Activated B cell treated with CpG ODN at 0.5 μM for 24 hours (primary cell): ENCODE data around the gene CDK19. TPM values are rescaled to one million over a fixed set of nuclear protein-coding genes. Genes with fewer than 3 reads are reported as not detected.

Experiments
- ATAC-seq: fragments of 200-7000 bp; cut with Tn5 transposase; one replicate; pipeline ENCODE4 v1.10.0; 2021; ENCODE audit warnings: low read depth, mild to moderate bottlenecking, moderate library complexity
- CTCF ChIA-PET: fragments of 350-600 bp; sonication (Branson Sonifier 250); formaldehyde crosslinking; loops from one replicate; lab custom pipeline; 2021; ENCODE audit warnings: antibody characterized with exemption; lab: Charles Lee
- POLR2A ChIA-PET: fragments of 350-600 bp; sonication (Branson Sonifier 250); formaldehyde crosslinking; loops from one replicate; lab custom pipeline; 2021; ENCODE audit warnings: antibody characterized with exemption; lab: Charles Lee
- DNase-seq: peaks from one replicate; pipeline ENCODE4 v3.0.0; 2022
- H3K27ac Mint-ChIP-seq: one replicate; pipeline ENCODE4 v1.8.0; 2020; ENCODE audit warnings: mixed read lengths
- H3K27me3 Mint-ChIP-seq: one replicate; pipeline ENCODE4 v1.8.0; 2021; ENCODE audit warnings: mixed read lengths
- H3K36me3 Mint-ChIP-seq: one replicate; pipeline ENCODE4 v1.8.0; 2021; ENCODE audit warnings: low read depth, mixed read lengths
- H3K4me1 Mint-ChIP-seq: one replicate; pipeline ENCODE4 v1.8.0; 2021; ENCODE audit warnings: mixed read lengths
- H3K4me3 Mint-ChIP-seq: one replicate; pipeline ENCODE4 v1.8.0; 2020; ENCODE audit warnings: mild to moderate bottlenecking, mixed read lengths
- H3K9me3 Mint-ChIP-seq: one replicate; pipeline ENCODE4 v1.8.0; 2020; ENCODE audit warnings: mixed read lengths
- intact Hi-C: fragments of 100-400 bp; cut with micrococcal nuclease; formaldehyde crosslinking; loops from one replicate; pipeline ENCODE4 v1.15.1; 2024
- total RNA-seq: library from RNA; stranded (reverse); gene quantifications from 2 replicates; pipeline ENCODE4 v1.2.3, GENCODE V29; 2022
- TF ChIP-seq, protein P1 (sequence below): fragments of 200-600 bp; IDR thresholded peaks from one replicate; pipeline ENCODE4 v1.8.0; 2022; ENCODE audit warnings: antibody characterized with exemption, mild to moderate bottlenecking

The CDK19 gene
- total RNA-seq, 1 donor from 2014 or later, result 31.1 TPM

DNA sequence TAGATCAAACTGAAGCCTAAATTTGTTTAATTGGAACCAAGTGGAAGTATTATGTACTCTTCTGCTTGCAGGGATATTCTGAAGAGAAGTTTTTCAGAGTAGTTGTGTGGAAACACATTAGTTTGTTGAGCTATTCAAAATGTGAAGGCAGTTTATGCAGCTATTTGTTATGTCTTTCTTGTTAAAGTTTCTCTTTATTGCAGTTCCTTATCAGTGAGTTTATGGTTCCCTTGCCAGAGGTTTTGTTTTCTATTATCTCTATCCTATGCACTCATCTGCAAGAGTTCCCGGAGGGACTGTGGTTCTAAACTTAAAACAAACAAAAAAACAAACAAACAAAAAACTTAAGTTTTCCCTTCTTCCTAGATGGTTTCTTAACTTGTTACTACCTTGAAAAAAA is 195.2 kb downstream of the CDK19 start:
- POLR2A ChIA-PET, result no interaction called here
- intact Hi-C loops, result no loop called here

DNA sequence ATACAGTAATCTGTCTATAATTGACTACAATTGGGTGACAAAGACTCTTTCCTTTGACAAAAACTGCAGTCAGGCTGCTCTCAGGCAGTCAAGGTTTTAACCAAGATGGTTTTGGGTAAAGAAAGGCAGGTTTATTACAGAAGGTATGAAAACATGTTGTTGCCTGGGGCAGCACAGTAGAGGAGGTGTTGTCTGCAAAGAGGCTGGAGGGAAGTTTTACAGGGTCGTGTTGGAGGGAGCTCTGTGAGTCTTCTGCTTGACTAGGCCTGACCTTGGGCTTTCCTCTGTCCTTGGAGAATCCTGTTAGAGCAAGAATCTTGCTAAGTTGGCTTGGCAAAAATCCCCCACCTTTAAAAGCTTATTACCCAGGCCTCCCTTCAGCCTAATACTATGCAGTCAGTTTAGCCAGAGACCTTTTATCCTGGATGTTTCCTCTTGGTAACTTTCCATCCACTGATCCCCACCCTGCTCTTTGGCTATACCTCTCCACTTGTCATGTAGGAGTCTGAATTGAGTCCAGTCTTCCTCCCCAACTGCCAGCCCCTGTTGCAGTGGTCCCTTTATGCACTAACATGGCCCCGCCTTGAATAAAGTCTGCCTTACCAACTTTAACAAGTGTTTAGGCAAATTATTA is 195.9 kb downstream of the CDK19 start:
- no peak for DNase-seq
- Mint-ChIP-seq H3K27ac (no peak overlapping the region), H3K4me1 (peaks cover 11% of the 10 kb centered on the region), H3K9me3 (no peaks in the 10 kb centered on the region), H3K4me3 (no peak overlapping the region), H3K27me3 (no peaks in the 10 kb centered on the region), H3K36me3 (peaks cover 79% of the 10 kb centered on the region)
- CTCF ChIA-PET, result interaction anchor here (0.5 to 1.0 kb wide), 3 partner anchors 10 to 251 kb away, joined by 3 read pairs; no protein-coding TSS in a partner anchor
- intact Hi-C loops, result no loop called here
- ATAC-seq, result no peak
- TF ChIP-seq, protein P1, sequence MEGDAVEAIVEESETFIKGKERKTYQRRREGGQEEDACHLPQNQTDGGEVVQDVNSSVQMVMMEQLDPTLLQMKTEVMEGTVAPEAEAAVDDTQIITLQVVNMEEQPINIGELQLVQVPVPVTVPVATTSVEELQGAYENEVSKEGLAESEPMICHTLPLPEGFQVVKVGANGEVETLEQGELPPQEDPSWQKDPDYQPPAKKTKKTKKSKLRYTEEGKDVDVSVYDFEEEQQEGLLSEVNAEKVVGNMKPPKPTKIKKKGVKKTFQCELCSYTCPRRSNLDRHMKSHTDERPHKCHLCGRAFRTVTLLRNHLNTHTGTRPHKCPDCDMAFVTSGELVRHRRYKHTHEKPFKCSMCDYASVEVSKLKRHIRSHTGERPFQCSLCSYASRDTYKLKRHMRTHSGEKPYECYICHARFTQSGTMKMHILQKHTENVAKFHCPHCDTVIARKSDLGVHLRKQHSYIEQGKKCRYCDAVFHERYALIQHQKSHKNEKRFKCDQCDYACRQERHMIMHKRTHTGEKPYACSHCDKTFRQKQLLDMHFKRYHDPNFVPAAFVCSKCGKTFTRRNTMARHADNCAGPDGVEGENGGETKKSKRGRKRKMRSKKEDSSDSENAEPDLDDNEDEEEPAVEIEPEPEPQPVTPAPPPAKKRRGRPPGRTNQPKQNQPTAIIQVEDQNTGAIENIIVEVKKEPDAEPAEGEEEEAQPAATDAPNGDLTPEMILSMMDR, result no peak
- POLR2A ChIA-PET, result interaction anchor here (0.6 kb wide), 1 partner anchor 113 kb away, joined by 5 read pairs; no protein-coding TSS in a partner anchor

More for the DNA sequence above, 195.2 kb downstream of the CDK19 start:
- TF ChIP-seq, protein P1, result no peak
- peaks cover 76% of the 10 kb centered on the region for H3K36me3 Mint-ChIP-seq
- ATAC-seq (no peak), DNase-seq (no peak)
- H3K27ac Mint-ChIP-seq, result no peak overlapping the region
- no peak overlapping the region for H3K4me3 Mint-ChIP-seq
- CTCF ChIA-PET, result interaction anchor here (0.8 kb wide), 1 partner anchor 11 kb away, joined by 3 read pairs; no protein-coding TSS in a partner anchor
- H3K27me3 Mint-ChIP-seq, result no peaks in the 10 kb centered on the region
- H3K9me3 Mint-ChIP-seq, result no peaks in the 10 kb centered on the region
- peaks cover 11% of the 10 kb centered on the region for H3K4me1 Mint-ChIP-seq

DNA sequence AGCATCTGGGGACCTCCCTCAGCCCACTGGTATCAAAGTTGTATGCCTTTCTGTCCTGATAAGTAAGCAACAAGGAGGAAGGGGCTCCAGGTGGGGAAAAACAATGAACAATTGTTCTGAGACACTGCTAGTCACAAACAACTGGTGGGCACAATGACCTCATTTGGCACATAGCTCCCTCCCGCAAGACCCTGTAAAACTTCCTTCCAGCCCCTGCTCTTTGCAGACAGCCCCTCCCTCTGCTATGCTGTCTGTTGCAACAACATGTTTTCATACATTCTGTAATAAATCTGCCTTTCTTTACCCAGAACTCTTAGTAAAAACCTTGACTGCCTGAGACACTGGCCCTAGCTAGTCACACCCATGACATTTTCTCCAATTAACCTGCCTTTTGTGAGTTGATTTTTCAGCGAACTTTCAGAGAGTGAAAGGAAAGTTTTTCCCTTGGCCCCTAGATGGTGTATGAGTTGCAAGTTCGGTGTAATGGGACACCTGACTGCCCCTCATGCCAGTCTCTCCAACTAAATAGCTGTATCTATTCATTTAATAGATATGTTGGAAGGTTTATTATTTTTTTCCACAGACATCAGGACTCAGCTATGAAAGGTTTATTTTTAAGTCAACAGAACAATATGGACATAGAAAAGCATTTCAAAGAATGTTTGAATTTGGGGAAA is 196.5 kb downstream of the CDK19 start:
- H3K36me3 Mint-ChIP-seq, result peaks cover 84% of the 10 kb centered on the region
- H3K27me3 Mint-ChIP-seq, result no peaks in the 10 kb centered on the region
- no peak for DNase-seq
- H3K4me1 Mint-ChIP-seq, result peaks cover 11% of the 10 kb centered on the region
- H3K9me3 Mint-ChIP-seq, result no peaks in the 10 kb centered on the region
- ChIA-PET POLR2A (interaction anchor here (0.6 kb wide), 1 partner anchor 113 kb away, joined by 5 read pairs; no protein-coding TSS in a partner anchor), CTCF (interaction anchor here (0.5 to 1.0 kb wide), 3 partner anchors 11 to 252 kb away, joined by 3 to 4 read pairs (median 3); no protein-coding TSS in a partner anchor)
- intact Hi-C loops, result no loop called here
- no peak overlapping the region for H3K4me3 Mint-ChIP-seq
- TF ChIP-seq, protein P1, result no peak
- H3K27ac Mint-ChIP-seq, result no peak overlapping the region
- no peak for ATAC-seq

DNA sequence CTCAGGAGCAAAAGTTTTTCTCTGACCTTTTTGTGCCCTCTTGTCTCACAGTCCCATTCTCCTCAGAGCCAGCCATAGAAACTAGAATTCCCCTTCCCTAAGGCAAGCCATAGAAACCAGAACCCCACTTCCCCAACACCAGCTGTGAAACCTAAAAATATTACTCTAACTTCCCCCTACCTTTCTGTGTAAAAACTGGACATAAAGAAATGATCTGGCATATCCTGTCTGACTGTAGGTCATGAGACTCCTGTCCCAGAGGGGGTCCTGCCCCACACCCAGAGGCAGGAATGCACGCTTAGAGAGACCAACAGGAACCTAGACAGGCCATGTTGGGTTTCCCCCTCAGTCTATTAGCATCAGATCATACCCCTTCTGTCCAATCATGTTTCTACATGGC is 198.2 kb downstream of the CDK19 start:
- peaks cover 77% of the 10 kb centered on the region for H3K36me3 Mint-ChIP-seq
- H3K4me1 Mint-ChIP-seq, result peaks cover 11% of the 10 kb centered on the region
- H3K9me3 Mint-ChIP-seq, result no peaks in the 10 kb centered on the region
- no peak overlapping the region for H3K4me3 Mint-ChIP-seq
- peak; percentile 31 for ATAC-seq
- no peak for DNase-seq
- no peaks in the 10 kb centered on the region for H3K27me3 Mint-ChIP-seq
- TF ChIP-seq, protein P1, result no peak
- peak overlapping the region; percentile 48 for H3K27ac Mint-ChIP-seq
- intact Hi-C loops, result no loop called here
- ChIA-PET POLR2A (no interaction called here), CTCF (no interaction called here)

DNA sequence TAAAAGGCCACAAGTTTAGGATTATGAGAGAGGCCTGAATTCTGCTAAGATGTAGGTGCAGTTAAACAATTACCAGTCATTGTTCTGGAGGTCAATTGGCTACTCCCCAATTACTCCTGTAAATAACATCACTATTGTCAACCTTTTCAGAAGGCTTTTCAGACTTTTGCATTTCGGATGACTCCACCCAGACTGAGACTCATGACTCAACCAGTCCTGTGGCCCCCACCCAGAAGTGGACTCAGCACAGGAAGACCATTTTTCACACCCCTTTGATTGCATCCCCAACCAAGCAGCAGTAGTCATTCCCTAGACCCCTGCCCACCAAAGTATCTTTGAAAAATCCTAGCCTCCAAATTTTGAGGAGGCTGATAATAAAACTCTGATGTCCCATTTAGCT is 199.5 kb downstream of the CDK19 start:
- no peak overlapping the region for H3K4me3 Mint-ChIP-seq
- H3K4me1 Mint-ChIP-seq, result peaks cover 11% of the 10 kb centered on the region
- TF ChIP-seq, protein P1, result no peak
- CTCF ChIA-PET, result no interaction called here
- no peak for ATAC-seq
- POLR2A ChIA-PET, result no interaction called here
- no peaks in the 10 kb centered on the region for H3K27me3 Mint-ChIP-seq
- H3K36me3 Mint-ChIP-seq, result peaks cover 69% of the 10 kb centered on the region
- DNase-seq, result no peak
- H3K9me3 Mint-ChIP-seq, result no peaks in the 10 kb centered on the region
- intact Hi-C loops, result no loop called here
- H3K27ac Mint-ChIP-seq, result no peak overlapping the region
